Endodermal cell (in vitro differentiated cells): ENCODE data around the gene HOXD3. TPM values are rescaled to one million over a fixed set of nuclear protein-coding genes. Genes with fewer than 3 reads are reported as not detected.

Experiments used
- DNase-seq: peaks from one replicate; pipeline ENCODE4 v3.0.0-alpha.2; 2017
- H3K27ac ChIP-seq: 2 replicates; pipeline ENCODE4 v1.5.1; 2013; ENCODE audit warnings: mild to moderate bottlenecking, low read depth, low read length, moderate library complexity
- H3K27me3 ChIP-seq: 2 replicates; pipeline ENCODE4 v1.6.1; 2013; ENCODE audit warnings: mild to moderate bottlenecking, low read length, moderate library complexity; ENCODE audit not compliant: insufficient read depth, control insufficient read depth, poor library complexity, severe bottlenecking
- H3K36me3 ChIP-seq: 2 replicates; pipeline ENCODE4 v1.7.0; 2013; ENCODE audit warnings: mild to moderate bottlenecking, low read length, moderate library complexity; ENCODE audit not compliant: control insufficient read depth, insufficient read depth
- H3K4me1 ChIP-seq: one replicate; pipeline ENCODE4 v1.7.0; 2013; ENCODE audit warnings: low read length; ENCODE audit not compliant: control insufficient read depth, insufficient read depth
- H3K4me3 ChIP-seq: 2 replicates; pipeline ENCODE4 v1.5.1; 2013; ENCODE audit warnings: mild to moderate bottlenecking, low read length, moderate library complexity
- H3K9ac ChIP-seq: 2 replicates; pipeline ENCODE4 v1.6.1; 2013; ENCODE audit warnings: mild to moderate bottlenecking, low read length, moderate library complexity; ENCODE audit not compliant: poor library complexity, severe bottlenecking; ENCODE audit errors: extremely low read depth
- H3K9me3 ChIP-seq: 2 replicates; pipeline ENCODE4 v1.6.1; 2013; ENCODE audit warnings: mild to moderate bottlenecking, low read length, moderate library complexity; ENCODE audit not compliant: control insufficient read depth
- H3K27ac Mint-ChIP-seq: 2 replicates; pipeline ENCODE4 v1.8.0; 2020; ENCODE audit warnings: mixed read lengths
- H3K27me3 Mint-ChIP-seq: 2 replicates; pipeline ENCODE4 v1.8.0; 2021; ENCODE audit warnings: mild to moderate bottlenecking, mixed read lengths; ENCODE audit not compliant: insufficient read depth
- H3K36me3 Mint-ChIP-seq: 2 replicates; pipeline ENCODE4 v1.8.0; 2020; ENCODE audit warnings: low read depth, mixed read lengths
- H3K4me1 Mint-ChIP-seq: 2 replicates; pipeline ENCODE4 v1.8.0; 2020; ENCODE audit warnings: mixed read lengths
- H3K4me3 Mint-ChIP-seq: 2 replicates; pipeline ENCODE4 v1.8.0; 2020; ENCODE audit warnings: mild to moderate bottlenecking, moderate library complexity, mixed read lengths
- H3K9me3 Mint-ChIP-seq: 2 replicates; pipeline ENCODE4 v1.8.0; 2020; ENCODE audit warnings: mild to moderate bottlenecking, mixed read lengths
- WGBS, 2 experiments: methylation state at CpG; one replicate each; pipeline versions ENCODE4 v1.1.5 to v1.1.7; 2013; ENCODE audit warnings: missing lambda C conversion rate in 2 of 2, mixed read lengths in 1 of 2; ENCODE audit not compliant: insufficient coverage in 1 of 2, insufficient read length in 1 of 2; 5-methylcytosine and 5-hydroxymethylcytosine counted together
- total RNA-seq, 2 donors: library from RNA; stranded (reverse); fragmentation: NEBNext Ultra II Directional in 1 of 2; extraction: Animal tissue kit (Norgen Biotek cat#: 25700) in 1 of 2; gene quantifications; 2 replicates in 1 of 2; 3 replicates in 1 of 2; pipeline ENCODE4 v1.2.1, GENCODE V29; 2021
- TF ChIP-seq, protein P1 (sequence below): fragments of 200-600 bp; sonication (generic); conservative IDR thresholded peaks from 2 replicates; pipeline ENCODE4 v1.5.0; 2021; ENCODE audit warnings: antibody characterized with exemption, mild to moderate bottlenecking

HOXD3 gene
- total RNA-seq, 2 donors from 2014 or later, result not detected

DNA sequence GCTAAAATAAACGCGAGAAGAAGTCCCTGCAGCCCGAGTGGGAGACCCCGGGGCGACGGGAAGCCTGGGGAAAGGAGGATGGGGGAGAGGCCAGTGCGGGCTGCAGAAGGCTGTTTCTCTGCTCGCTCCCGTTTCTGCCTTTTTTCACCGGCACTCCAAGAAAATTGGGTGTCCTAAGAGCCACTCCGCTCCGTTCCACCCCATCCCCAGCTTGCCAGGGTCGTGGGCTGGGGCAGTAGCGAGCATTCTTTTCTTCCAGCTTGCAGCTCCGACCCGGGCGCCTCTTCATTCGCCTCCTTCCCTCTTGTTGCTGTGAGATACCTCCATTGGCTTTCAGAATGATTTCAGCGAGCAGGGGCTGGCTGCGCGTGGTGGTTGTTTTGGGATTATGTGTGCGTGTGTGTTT is 1.1 kb downstream of the HOXD3 start:
- peaks cover 20% of the 10 kb centered on the region for H3K4me1 Mint-ChIP-seq
- H3K27me3 Mint-ChIP-seq, result peaks cover 98% of the 10 kb centered on the region
- H3K4me1 ChIP-seq, result peaks cover 4% of the 10 kb centered on the region
- no peaks in the 10 kb centered on the region for H3K9me3 ChIP-seq
- H3K36me3 ChIP-seq, result no peaks in the 10 kb centered on the region
- H3K27ac Mint-ChIP-seq, result no peak overlapping the region
- no peaks in the 10 kb centered on the region for H3K9me3 Mint-ChIP-seq
- H3K4me3 ChIP-seq, result peak overlapping the region; percentile 61
- H3K27me3 ChIP-seq, result peaks cover 100% of the 10 kb centered on the region
- no peak overlapping the region for H3K4me3 Mint-ChIP-seq
- peak; percentile 74 for DNase-seq
- no peaks in the 10 kb centered on the region for H3K36me3 Mint-ChIP-seq
- peak overlapping the region; percentile 66 for H3K27ac ChIP-seq
- 0 to 3% methylated on average over 6 to 21 of the region's 22 CpGs for WGBS, 2 experiments
- TF ChIP-seq, protein P1, sequence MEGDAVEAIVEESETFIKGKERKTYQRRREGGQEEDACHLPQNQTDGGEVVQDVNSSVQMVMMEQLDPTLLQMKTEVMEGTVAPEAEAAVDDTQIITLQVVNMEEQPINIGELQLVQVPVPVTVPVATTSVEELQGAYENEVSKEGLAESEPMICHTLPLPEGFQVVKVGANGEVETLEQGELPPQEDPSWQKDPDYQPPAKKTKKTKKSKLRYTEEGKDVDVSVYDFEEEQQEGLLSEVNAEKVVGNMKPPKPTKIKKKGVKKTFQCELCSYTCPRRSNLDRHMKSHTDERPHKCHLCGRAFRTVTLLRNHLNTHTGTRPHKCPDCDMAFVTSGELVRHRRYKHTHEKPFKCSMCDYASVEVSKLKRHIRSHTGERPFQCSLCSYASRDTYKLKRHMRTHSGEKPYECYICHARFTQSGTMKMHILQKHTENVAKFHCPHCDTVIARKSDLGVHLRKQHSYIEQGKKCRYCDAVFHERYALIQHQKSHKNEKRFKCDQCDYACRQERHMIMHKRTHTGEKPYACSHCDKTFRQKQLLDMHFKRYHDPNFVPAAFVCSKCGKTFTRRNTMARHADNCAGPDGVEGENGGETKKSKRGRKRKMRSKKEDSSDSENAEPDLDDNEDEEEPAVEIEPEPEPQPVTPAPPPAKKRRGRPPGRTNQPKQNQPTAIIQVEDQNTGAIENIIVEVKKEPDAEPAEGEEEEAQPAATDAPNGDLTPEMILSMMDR, result no peak
- no peak overlapping the region for H3K9ac ChIP-seq

DNA sequence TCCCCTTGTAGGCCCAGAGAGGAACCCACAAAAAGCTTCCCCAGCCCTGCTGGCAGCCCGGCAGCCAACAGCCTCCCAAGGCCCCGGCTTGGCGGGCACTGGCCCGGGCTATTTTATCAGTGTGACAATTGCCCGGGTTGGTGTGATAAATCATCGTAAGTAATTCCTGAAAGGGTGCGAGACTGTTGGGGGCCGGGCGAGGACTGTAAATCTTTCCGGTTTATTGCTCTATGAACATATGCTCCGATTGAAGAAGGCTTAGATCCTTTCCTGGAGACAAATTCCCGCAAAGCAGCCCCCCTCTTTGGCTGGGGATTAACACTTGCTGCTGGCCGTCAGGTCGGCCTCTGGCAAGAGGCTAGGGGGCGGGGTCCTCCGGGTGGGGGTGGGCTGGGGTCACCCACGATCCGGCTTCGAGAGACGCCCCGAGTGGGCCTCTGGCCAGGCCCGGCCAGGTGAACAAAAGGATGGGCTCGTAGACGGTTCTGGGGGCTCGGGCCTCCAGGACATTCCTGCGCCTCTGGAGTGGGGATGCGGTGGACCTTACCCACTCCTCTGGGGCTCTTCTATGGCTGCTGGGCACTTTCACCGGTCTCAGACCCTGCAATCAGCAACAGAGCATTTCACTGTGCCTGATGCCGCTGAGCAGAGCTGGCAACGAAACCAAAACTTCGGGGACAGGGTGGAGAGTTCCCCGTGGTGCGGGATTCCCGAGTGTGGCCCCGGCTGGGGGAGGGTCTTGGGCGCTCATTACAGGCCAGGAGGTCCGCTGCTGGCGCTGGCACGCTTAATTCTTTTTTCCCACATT is 2.0 kb downstream of the HOXD3 start:
- Histone ChIP-seq H3K4me3 (peak overlapping the region; percentile 8), H3K27ac (no peak overlapping the region), H3K36me3 (no peaks in the 10 kb centered on the region), H3K4me1 (peaks cover 4% of the 10 kb centered on the region), H3K9ac (no peak overlapping the region), H3K27me3 (peaks cover 100% of the 10 kb centered on the region), H3K9me3 (peaks cover 5% of the 10 kb centered on the region)
- Mint-ChIP-seq H3K9me3 (no peaks in the 10 kb centered on the region), H3K4me3 (peak overlapping the region; percentile 41), H3K27me3 (peaks cover 98% of the 10 kb centered on the region), H3K4me1 (peaks cover 21% of the 10 kb centered on the region), H3K27ac (no peak overlapping the region), H3K36me3 (no peaks in the 10 kb centered on the region)
- WGBS, 2 experiments, result 2 to 3% methylated on average over 6 to 39 of the region's 39 CpGs
- DNase-seq, result peak; percentile 80
- TF ChIP-seq, protein P1, result no peak

DNA sequence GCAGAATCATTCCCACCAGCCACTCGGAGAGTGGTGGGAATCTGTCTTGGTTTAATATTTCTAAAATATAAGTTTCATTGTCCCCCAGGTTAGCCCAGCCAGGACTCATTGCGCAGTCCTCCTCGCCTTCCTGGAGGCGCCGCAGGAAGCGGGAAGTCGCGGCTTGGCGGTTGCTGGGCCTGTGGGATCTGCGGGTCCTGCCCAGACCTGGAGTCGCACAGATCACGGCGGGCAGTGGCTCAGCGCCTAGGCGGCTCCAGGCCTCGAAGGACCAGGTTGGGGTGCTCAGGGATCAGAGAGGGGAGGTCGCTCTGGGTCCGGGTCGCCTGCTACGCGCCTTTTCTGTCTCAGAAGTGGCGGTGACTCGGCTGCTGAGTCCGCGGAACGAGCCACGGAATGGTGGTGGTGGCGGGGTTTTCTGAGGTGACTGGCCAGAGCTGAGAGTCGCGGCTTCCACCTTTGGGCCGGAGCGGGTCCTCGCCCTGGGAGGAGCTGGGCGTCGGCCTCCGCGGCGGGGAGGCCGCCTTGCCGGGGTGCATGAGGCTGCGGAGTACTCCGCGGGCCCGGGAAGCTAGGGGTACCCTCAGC is 2.6 kb downstream of the HOXD3 start:
- Histone ChIP-seq H3K4me1 (peaks cover 4% of the 10 kb centered on the region), H3K4me3 (peak overlapping the region; percentile 8), H3K9ac (no peak overlapping the region), H3K36me3 (no peaks in the 10 kb centered on the region), H3K27me3 (peaks cover 100% of the 10 kb centered on the region), H3K27ac (no peak overlapping the region), H3K9me3 (peaks cover 9% of the 10 kb centered on the region)
- WGBS, 2 experiments, result 1 to 3% methylated on average over 15 to 44 of the region's 44 CpGs
- H3K4me1 Mint-ChIP-seq, result peaks cover 21% of the 10 kb centered on the region
- peak overlapping the region; percentile 41 for H3K4me3 Mint-ChIP-seq
- peak; percentile 85 for DNase-seq
- H3K27ac Mint-ChIP-seq, result no peak overlapping the region
- no peaks in the 10 kb centered on the region for H3K36me3 Mint-ChIP-seq
- TF ChIP-seq, protein P1, result no peak
- no peaks in the 10 kb centered on the region for H3K9me3 Mint-ChIP-seq
- peaks cover 98% of the 10 kb centered on the region for H3K27me3 Mint-ChIP-seq
